GM12873 (cell line): ENCODE results near the gene SHANK2.

Source experiments
- TF ChIP-seq, protein P1 (sequence below): IDR thresholded peaks from 2 replicates; pipeline ENCODE4 v1.5.1; 2012; ENCODE audit warnings: low read depth, mild to moderate bottlenecking, moderate library complexity, low read length, control low read depth; ENCODE audit not compliant: insufficient read depth; ENCODE audit errors: missing control alignments

SHANK2 gene

DNA sequence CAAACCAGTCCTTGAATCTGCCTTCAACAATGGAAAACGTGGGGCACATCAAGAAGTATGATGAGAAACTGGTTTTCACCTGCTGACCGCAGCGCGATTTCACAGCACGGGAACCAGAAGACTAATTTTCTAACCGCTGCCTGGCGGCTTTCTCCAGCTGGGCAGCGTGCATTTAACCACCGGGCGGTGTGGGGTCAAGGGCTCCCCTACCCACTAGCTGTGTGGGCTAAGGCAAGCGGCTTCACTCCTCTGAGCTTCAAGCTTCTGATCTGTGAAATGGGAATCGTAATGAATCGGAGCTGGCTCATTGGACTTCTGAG is 4.2 kb downstream of the SHANK2 start:
- TF ChIP-seq, protein P1, sequence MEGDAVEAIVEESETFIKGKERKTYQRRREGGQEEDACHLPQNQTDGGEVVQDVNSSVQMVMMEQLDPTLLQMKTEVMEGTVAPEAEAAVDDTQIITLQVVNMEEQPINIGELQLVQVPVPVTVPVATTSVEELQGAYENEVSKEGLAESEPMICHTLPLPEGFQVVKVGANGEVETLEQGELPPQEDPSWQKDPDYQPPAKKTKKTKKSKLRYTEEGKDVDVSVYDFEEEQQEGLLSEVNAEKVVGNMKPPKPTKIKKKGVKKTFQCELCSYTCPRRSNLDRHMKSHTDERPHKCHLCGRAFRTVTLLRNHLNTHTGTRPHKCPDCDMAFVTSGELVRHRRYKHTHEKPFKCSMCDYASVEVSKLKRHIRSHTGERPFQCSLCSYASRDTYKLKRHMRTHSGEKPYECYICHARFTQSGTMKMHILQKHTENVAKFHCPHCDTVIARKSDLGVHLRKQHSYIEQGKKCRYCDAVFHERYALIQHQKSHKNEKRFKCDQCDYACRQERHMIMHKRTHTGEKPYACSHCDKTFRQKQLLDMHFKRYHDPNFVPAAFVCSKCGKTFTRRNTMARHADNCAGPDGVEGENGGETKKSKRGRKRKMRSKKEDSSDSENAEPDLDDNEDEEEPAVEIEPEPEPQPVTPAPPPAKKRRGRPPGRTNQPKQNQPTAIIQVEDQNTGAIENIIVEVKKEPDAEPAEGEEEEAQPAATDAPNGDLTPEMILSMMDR, result no peak

DNA sequence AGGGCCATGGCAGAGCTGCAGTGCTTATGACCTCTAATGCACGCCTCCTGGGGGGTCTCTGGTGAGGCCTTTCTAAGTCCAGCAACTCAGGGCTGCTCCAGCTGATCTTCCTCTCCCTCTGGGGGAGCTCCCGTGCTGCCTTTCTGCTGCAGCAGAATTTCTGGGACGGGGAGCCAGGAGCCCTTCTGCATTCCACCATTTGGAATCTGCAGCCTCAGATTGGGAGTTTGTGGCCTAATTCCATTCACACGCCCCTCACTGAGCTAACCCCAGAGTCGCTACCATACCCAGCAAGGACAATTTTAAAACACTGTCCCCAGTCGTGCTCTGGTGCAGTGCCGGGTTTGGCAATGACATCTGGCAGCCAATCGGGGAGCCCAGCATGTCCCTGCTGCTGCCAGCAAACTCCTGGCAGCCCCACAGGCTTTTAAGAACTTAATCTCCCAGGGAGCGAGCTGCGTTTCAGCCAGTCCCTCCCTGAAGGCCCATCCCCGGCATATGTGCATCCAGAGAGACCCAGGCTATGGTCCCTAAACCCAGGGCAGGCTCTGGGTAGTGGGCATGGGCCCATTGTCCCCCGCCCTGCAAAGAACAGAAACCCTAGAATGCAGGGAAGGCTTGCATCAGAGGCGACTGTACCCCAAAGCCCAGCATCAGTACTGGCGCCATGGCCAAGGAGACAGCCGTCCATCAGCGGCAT is 4.7 kb downstream of the SHANK2 start:
- TF ChIP-seq, protein P1, result no peak

DNA sequence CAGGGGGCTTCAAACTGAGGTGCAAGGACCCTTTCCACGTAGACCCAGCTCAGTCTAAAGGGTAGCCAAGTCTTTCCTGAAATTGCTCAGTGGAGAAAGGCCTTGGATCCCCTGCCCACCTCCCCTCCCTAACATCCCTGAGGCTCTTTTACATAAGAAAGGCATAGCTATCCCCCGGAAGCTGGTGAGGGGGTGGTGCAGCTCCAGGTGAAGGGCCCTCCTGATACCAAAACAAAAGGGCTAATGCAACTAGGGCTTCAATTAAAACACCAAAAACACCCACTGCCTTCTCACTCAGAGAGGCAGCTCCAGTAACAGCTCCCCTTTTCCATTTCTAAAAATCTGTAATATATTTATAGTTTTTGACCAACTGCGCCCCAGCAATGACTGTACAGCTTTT is 5.8 kb downstream of the SHANK2 start:
- TF ChIP-seq, protein P1, result no peak

DNA sequence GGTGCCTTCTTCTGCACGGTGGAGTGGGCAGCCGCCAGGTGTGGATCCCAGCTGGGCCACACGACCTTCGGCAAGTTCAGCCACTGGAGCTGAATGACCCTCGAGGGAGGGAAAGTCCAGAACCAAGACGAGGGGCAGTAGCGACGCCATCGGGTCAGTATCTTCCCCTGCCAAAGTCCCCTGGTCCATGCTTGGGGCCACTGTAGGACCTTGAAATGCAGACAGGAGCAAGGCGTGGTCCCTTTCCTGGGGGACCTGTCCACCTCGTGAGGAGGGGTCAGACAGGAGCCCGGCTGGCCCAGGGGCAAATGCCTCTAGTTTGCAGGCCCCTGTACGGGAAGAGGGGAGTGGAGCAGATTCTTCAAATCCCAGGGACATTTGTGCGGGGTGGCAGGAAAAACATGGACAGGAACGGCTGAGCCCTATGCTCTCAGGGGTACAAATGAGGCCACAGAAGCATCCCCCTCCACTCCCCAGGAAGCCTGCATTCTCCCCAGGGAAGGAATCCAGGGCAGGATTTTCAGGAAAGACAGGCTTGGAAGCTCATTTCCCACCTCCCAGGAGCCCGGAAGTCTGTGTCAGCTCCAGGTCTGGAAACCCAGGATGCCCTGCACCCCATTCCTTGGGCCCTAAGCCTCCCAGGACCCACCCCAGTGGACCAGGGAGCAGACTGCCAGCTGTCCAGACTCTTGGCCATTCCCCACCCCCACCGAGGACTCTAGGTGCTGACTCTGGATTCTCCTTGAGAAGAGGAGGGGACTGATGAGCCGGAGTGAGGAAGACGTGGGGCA is 6.6 kb downstream of the SHANK2 start:
- TF ChIP-seq, protein P1, result no peak

DNA sequence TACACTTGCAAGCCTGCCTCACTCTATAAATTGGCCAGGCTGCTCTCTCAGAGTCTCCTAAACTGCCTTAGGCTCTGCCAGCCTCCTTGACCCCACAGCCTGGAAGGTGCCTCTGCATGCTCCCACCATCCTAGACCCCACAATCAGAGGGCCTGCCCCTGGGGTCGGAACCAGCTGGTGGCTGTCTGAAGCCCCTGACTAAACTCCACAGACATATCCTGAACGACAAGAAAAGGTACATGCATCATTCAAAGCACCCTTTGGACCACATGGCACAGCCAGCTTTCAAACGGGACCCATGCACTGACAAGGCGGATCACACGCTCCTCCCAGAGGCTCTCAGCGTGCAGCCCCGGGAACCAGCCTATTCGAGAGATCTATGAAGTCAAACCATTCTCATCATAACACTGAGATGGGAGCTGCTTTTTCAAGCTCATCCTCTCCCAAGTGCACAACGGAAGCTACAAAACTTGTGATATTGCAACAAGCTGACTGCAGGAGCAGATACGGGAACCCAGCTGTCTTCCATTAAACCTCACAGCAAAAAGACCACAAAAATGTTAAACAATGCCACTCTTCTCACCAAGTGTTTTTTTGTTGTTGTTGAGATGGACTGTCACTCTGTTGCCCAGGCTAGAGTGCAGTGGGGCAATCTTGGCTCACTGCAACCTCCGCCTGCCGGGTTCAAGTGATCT is 8.1 kb downstream of the SHANK2 start:
- TF ChIP-seq, protein P1, result no peak

DNA sequence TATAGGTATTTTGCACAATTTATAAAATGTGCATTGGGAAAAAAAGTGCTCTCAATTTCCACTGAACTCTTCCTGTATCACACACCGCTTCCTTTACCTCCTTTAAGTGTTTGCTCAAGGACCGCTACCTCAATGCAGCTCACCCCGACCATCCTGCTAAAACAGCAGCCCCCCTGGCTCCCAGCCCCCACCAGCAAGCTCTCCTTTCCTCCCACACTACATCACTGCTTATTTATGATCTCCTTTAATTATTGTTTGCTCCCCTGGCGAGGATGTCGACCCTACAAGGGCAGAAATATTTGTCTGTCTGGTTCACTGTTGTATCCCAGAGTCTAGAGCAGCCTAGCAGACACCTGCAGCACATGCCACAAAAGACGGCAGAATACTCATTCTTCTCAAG is 10.0 kb downstream of the SHANK2 start:
- TF ChIP-seq, protein P1, result no peak

DNA sequence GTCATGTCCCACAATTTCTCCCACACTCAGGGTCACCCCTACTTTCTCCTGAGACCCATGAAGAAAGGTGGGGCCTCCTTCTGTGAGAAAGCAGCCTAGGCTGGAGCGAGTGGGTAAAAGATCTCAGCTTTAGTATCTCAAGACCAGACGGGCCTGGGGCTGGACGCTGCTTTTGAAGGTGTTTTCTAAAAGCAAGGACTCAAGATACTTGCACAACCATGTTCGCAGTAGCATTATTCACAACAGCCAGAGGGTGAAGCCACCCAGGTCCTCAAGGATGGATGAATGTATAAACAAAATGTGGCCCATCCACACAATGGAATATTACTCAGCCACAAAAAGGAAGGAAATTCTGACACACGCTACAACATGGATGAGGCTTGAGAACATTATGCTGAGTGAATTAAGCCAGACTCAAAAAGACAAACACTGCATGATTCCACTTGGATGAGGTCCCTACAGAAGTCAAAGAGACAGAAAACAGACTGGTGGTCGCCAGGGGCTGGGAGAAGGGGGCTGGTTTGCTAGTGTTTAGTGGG is 10.6 kb downstream of the SHANK2 start:
- TF ChIP-seq, protein P1, result no peak
